Gastroesophageal sphincter (tissue), 3 donors: ENCODE measurements around the gene BCL2L13.
"Not testable (repeated sequence)": the region's sequence is repeated elsewhere in the genome, so short reads cannot be mapped to it uniquely, and the experiment has no call there.

Experiments used
- CTCF ChIP-seq, 4 experiments: fragments of 200-600 bp in 2 of 4; fragments of 450-650 bp in 2 of 4; sonication (generic) in 1 of 4; IDR thresholded peaks; one replicate each; pipeline ENCODE4 v1.5.1; 2017 to 2019; ENCODE audit warnings: antibody characterized with exemption in 4 of 4, mild to moderate bottlenecking in 2 of 4, moderate library complexity in 2 of 4
- POLR2AphosphoS5 ChIP-seq: sonication (generic); formaldehyde crosslinking; IDR thresholded peaks from one replicate; pipeline ENCODE4 v1.6.1; 2017; ENCODE audit warnings: antibody characterized with exemption

- TF ChIP-seq CTCF (IDR thresholded peaks at IDR 0.05); POLR2AphosphoS5: not testable (repeated sequence)
Observed at GRCh38 chr22:17698276-17698675, 59.7 kb downstream of the BCL2L13 start.
